NCI-H1092 (cell line): Measurements from ENCODE around the gene NKAP.
A peak's percentile ranks its signal among the peaks of the same experiment; 100 is the strongest.
"Not testable (repeated sequence)": the region's sequence is repeated elsewhere in the genome, so short reads cannot be mapped to it uniquely, and the experiment has no call there.

ENCODE experiments used
- DNase-seq: peaks from one replicate; lab custom pipeline; 2025; lab: John Stamatoyannopoulos, UW

NKAP gene

GRCh38 chrX:119935215-119935874 lies 8.2 kb downstream of the NKAP start:
- no peak for DNase-seq

DNA sequence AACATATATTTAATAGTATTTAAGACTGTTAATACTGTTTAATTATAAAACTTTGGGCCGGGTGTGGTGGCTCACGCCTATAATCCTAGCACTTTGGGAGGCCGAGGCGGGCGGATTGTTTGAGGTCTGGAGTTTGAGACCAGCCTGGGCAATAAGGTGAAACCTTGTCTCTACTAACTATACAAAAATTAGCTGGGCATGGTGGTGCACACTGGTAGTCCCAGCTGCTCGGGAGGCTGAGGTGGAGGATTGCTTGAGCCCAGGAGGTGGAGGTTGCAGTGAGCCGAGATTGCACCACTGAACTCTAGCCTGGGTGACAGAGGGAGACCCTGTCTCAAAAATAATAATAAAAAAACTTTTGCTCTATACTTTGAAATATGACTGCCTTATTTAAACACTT lies 21.2 kb downstream of the NKAP start:
- not testable (repeated sequence) for DNase-seq

DNA sequence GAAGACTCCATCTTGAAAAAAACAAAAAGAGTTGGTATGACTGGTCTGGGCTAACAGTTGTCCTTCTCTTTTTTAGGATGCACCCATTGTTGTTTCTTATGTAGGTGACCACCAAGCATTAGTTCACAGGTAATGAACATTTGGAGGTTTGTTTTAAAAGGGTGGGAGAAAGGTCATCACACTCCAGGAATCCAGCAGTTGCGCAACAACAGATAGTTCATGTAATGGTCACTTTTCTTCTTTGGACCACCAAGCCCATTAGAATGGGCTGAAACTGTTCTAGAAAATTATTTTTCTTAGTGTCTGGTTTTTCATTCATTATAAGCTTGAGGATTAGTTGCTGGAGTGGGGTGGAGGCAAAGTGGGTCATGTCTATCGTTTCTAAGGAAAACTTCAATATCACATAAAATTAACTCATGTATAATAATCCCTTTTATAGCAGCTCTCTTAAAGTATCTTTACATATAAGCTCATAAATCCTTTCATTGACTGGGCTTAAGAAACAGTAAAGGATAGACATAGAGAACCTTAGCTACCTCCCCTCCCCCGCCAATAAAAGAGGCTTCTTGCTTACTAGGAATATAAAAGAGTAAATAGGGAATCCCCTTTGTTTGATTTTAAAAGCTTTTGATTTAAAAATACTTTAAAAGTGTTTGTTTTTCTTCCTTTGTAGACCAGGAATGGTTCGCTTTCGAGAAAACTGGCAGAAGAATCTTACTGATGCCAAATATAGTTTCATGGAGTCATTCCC lies 23.5 kb downstream of the NKAP start:
- no peak for DNase-seq

DNA sequence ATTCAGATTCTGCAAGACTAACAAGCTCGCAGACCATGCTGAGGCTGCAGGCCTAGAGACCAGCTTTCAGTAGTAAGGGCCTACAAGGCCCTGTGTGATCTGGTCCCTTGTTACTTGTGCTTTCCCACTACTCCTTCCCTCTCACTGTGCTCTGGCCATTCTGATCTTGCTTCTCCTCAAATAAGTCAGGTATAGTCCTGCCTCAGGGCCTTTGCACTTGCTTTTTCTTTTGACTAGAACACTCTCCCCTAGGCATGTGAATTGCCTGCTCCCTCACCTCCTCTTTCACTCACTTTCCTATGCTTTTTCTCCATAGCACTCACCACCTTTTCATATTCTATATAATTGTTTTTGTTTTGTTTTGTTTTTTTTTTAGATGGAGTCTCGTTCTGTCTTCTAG lies 25.7 kb downstream of the NKAP start:
- no peak for DNase-seq

DNA sequence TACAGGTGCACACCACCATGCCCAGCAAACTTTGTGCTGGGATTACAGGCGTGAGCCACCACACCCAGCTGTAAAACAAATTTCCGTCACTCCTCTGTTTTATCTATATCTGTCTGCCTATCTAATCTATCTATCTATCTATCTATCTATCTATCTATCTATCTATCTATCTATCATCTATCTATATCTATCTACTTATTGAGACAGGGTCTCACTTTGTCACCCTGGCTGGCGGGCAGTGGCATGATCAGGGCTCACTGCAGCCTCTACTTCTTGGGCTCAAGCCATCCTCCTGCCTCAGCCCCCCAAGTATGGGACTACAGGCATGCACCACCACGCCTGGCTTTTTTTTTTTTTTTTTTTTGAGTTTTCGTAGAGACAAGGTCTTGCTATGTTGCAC lies 27.2 kb downstream of the NKAP start:
- no peak for DNase-seq

- DNase-seq = no peak
Measured at GRCh38 chrX:119900976-119901375, 42.6 kb downstream of the NKAP start.

GRCh38 chrX:119899125-119899524 lies 44.4 kb downstream of the NKAP start:
- no peak for DNase-seq

DNA sequence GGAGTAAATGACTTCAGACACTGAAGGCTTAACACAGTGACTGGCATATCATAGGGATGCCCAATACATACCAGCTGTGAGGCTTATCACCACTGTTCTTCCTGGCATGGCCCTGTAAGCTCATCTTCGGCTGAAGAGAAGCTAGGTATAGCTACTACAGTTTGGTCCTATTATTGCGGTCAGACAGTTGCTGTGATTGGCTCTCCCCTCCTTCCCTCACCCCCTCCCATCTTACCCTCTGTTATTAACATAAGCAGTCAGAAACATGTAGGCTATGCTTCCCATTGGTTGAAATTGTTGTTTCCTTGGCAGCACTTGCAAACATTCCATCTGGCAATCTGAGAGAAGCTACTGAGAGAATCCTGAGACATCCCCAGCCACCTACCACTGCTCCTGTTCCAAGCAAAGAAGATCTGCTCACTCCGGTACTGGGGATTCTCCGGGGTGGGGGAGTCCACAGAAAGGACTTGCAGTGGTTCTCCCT lies 47.7 kb downstream of the NKAP start, which contains the start of gene AKAP14:
TSS of gene AKAP14 (plus strand) at position 51 of the 484 bp plus-strand sequence. CDS start 7,331 bp downstream, outside the sequence.
- no peak for DNase-seq

DNA sequence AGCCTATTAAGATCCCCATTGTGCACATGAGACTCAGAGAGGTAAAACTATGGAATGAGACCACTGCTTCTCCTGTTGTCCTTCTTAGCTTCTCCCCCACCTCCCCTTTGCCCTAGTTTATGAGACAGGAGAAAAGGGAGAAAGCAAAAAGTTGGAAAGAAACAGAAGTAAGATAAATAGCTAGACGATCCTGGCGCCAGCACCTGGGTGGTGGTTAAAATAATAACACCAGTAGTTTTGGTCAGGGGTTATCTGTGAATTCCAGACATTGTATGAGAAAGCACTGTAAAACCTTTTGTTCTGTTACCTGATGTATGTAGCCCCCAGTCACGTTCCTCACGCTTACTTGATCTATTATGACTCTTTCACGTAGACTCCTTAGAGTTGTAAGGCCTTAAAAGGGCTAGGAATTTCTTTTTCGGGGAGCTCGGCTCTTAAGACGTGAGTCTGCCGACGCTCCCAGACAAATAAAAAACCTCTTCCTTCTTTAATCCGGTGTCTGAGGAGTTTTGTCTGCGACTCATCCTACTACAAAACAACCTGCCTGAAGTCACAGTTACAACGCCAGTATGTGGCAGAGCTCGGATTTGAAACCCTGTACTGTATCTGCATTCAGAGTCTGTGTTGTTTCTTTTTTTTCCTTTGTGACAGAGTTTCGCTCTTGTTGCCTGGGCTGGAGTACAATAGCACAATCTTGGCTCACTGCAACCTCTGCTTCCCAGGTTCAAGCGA lies 51.4 kb downstream of the NKAP start:
- not testable (repeated sequence) for DNase-seq

GRCh38 chrX:119890626-119891025 lies 52.9 kb downstream of the NKAP start:
- not testable (repeated sequence) for DNase-seq

GRCh38 chrX:119887721-119888425 lies 55.7 kb downstream of the NKAP start:
- DNase-seq = peak; percentile 13

DNA sequence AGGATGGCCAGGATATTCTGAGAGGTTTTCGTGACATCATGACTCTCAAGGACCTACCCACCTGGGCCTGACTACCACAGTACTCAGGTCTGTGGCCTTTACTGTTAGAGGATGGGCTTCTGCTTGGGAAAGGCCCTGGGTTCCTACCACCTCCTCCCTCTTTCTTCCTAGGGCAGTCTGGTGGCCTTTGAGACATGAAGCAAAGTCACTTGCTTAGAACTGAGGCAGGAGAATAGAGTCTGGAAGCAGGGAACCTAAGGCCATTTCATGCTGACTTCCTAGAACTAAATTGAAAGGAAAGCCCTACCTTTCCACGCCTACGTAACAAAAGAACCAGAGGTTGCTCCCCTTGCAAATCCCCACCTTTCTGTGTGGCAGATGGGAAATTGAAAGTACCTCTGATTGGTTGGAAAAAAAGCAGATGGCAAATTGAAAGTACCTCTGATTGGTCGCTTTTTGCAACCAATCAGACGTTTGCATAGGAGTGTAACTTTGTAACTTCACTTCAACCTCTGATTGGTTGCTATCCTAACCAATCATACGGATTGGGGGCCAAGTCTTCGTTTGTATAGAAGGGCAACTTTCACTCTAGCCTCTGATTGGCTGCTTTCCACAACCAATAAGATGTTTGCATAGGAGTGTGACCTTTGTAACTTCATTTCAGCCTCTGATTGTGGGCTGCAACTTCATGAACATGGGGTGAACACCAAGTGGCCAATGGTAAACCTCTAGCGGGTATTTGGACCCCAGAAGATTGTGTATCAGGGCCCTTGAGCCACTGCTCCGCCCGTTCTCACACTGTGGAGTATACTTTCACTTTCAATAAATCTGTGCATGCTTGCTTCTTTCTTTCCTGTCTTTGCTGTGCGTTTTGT lies 57.8 kb downstream of the NKAP start:
- DNase-seq = no peak

GRCh38 chrX:119880552-119881437 lies 62.8 kb downstream of the NKAP start:
- peak; percentile 19 for DNase-seq

DNA sequence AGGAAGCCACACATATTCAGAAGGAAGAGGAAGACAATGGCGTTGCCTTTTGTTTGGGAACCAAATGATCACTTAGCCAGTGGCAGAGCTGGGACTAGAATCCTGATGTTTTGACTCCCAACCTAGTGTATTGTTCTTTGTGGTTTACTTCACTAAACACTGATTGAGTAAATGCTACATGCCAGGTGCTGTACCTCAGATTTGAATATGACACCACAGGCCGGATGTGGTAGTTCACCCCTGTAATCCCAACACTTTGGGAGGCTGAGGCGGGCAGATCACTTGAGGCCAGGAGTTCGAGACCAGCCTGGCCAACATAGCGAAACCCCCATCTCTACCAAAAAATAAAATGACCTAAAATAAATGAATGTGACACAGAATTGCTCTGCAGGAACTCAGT lies 63.5 kb downstream of the NKAP start:
- DNase-seq = no peak

DNA sequence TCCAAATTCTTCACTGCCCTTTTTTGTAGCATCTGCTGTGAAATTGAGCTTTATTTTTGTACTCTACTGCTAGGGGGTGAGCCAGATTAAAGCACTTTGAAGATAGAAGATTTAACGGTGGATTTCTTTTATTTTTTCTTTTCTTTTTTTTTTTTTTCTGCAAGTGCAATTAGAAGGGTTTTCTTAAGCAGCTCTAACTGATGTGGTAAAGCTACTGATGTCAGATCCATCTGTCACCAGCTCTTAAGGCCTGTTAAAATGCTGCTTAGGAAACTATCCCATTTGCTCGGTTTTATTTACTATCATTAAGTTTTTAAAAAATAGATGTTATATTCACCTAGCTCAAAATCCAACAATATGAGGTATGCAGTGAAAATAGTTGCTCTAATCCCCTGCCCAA lies 64.8 kb downstream of the NKAP start:
- DNase-seq = no peak

GRCh38 chrX:119871599-119872395 lies 71.8 kb downstream of the NKAP start, which contains the start of the genes NDUFA1 and RNF113A:
Gene NDUFA1 (plus strand): TSS chrX:119871832. CDS start chrX:119871912, 80 bp downstream.
Gene RNF113A (minus strand): TSS chrX:119871733. CDS start chrX:119871613, 120 bp downstream.
- DNase-seq = peak; percentile 81

- no peak for DNase-seq
Measured at GRCh38 chrX:119871245-119871598, 72.3 kb downstream of the NKAP start.
